AG09309 (cell line): Measurements from ENCODE around the gene MPHOSPH8.
A peak's percentile ranks its signal among the peaks of the same experiment; 100 is the strongest.
"Not testable (repeated sequence)": the region's sequence is repeated elsewhere in the genome, so short reads cannot be mapped to it uniquely, and the experiment has no call there.

ENCODE experiments used
- DNase-seq: peaks from one replicate; pipeline ENCODE4 v3.0.0-alpha.2; 2010; ENCODE audit warnings: low read depth
- H3K4me3 ChIP-seq: 2 replicates; pipeline ENCODE4 v1.5.1; 2011; ENCODE audit warnings: mild to moderate bottlenecking, low read depth, low read length, moderate library complexity; ENCODE audit not compliant: control insufficient read depth
- TF ChIP-seq, protein P1 (sequence below): IDR thresholded peaks from 2 replicates; pipeline ENCODE4 v1.5.1; 2011; ENCODE audit warnings: mild to moderate bottlenecking, low read depth, low read length, inconsistent platforms; ENCODE audit not compliant: insufficient read depth, control insufficient read depth; ENCODE audit errors: missing control alignments

The MPHOSPH8 gene

DNA sequence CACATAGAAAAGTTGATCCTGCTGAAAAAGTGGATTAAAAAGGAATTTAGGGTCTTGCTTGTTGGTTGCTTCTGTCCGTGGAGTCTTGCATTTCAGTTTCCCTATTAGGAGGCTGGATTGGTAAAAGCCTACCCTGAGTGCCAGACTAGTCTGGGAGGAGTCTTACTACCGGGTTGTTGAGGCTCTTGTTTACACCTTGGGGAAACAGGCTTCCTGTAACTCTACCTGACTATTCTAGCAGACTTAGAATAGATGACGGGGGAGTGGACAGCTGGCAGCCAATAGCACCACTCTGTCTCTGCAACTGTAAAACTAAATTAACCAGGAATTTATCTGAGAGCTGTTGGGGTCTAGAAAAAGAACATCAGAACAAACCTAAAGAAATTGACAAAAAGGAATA is 11.3 kb upstream of the MPHOSPH8 start:
- no peak for DNase-seq
- TF ChIP-seq, protein P1, sequence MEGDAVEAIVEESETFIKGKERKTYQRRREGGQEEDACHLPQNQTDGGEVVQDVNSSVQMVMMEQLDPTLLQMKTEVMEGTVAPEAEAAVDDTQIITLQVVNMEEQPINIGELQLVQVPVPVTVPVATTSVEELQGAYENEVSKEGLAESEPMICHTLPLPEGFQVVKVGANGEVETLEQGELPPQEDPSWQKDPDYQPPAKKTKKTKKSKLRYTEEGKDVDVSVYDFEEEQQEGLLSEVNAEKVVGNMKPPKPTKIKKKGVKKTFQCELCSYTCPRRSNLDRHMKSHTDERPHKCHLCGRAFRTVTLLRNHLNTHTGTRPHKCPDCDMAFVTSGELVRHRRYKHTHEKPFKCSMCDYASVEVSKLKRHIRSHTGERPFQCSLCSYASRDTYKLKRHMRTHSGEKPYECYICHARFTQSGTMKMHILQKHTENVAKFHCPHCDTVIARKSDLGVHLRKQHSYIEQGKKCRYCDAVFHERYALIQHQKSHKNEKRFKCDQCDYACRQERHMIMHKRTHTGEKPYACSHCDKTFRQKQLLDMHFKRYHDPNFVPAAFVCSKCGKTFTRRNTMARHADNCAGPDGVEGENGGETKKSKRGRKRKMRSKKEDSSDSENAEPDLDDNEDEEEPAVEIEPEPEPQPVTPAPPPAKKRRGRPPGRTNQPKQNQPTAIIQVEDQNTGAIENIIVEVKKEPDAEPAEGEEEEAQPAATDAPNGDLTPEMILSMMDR: no peak
- no peak overlapping the region for H3K4me3 ChIP-seq

GRCh38 chr13:19624265-19624664 is 9.2 kb upstream of the MPHOSPH8 start:
- TF ChIP-seq, protein P1: no peak
- DNase-seq: no peak

GRCh38 chr13:19632915-19633478 is 462 bp upstream of the MPHOSPH8 start:
- peak overlapping the region; percentile 77 for H3K4me3 ChIP-seq
- TF ChIP-seq, protein P1: no peak
- no peak for DNase-seq

More at GRCh38 chr13:19624265-19624664, 9.2 kb upstream of the MPHOSPH8 start:
- no peak overlapping the region for H3K4me3 ChIP-seq

GRCh38 chr13:19634256-19634740 is 839 bp downstream of the MPHOSPH8 start:
- peak; percentile 2 for DNase-seq
- peak overlapping the region; percentile 77 for H3K4me3 ChIP-seq
- TF ChIP-seq, protein P1: no peak

DNA sequence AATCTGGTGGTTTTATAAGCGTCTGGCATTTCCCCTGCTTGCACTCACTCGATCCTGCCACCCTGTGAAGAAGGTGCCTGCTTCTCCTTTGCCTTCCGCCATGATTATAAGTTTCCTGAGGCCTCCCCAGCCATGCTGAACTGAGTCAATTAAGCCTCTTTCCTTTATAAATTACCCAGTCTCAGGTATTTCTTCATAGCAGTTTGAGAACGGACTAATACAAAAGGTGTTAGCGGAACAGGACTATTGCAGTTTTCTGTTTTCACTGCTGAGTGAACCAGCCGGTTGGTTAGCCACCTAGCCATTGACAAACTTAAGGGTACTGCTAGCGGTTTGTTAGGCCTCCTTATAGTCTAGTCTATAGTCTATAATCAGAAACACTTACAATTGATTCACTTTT is 2.5 kb downstream of the MPHOSPH8 start:
- not testable (repeated sequence) for H3K4me3 ChIP-seq, DNase-seq

DNA sequence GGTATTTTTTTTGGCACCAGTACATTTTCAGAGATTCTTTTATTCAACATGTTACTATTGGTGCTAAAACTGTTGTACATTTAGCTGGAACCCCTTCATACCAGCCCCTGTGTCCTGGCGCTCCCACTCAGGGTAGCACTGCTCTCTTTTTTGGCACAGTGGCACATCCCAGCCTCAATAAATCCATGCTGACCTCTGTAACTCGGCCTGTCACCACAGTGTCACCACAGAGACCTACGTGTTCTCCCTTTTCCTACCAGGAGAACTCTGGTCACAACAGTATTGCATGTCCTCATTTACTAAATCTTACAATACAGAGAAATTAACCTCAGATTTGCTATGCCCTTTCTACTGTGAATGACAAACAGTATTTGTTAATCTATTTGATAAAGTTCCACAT is 10.2 kb downstream of the MPHOSPH8 start:
- no peak for DNase-seq
- TF ChIP-seq, protein P1: no peak
- no peak overlapping the region for H3K4me3 ChIP-seq

- TF ChIP-seq, protein P1: no peak
- no peak overlapping the region for H3K4me3 ChIP-seq
- no peak for DNase-seq
Measured at GRCh38 chr13:19645000-19645399, 11.5 kb downstream of the MPHOSPH8 start.
